GM18519 (cell line): ENCODE measurements around the gene SEMA4A.

Experiments used
- ATAC-seq: cut with Tn5 transposase; IDR thresholded peaks from one replicate; pipeline ENCODE4 v1.9.1; 2021; ENCODE audit warnings: mild to moderate bottlenecking, moderate library complexity; ENCODE audit not compliant: unreplicated experiment, low FRiP score

SEMA4A gene

DNA sequence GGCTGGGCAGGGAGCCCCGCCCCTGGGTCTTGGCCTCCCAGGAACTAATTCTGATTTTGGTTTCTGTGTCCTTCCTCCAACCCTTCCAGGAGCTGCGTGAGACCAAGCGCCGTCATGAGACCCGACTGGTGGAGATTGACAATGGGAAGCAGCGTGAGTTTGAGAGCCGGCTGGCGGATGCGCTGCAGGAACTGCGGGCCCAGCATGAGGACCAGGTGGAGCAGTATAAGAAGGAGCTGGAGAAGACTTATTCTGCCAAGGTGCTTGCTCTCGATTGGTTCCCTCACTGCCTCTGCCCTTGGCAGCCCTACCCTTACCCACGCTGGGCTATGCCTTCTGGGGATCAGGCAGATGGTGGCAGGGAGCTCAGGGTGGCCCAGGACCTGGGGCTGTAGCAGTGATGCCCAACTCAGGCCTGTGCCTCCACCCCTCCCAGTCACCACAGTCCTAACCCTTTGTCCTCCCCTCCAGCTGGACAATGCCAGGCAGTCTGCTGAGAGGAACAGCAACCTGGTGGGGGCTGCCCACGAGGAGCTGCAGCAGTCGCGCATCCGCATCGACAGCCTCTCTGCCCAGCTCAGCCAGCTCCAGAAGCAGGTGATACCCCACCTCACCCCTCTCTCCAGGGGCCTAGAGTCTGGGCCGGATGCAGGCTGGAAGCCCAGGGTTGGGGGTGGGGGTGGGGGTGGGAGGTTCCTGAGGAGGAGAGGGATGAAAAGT, 18.5 kb upstream of the SEMA4A start:
- ATAC-seq: no peak

GRCh38 chr1:156135930-156136871, 17.2 kb upstream of the SEMA4A start:
- ATAC-seq: no peak

DNA sequence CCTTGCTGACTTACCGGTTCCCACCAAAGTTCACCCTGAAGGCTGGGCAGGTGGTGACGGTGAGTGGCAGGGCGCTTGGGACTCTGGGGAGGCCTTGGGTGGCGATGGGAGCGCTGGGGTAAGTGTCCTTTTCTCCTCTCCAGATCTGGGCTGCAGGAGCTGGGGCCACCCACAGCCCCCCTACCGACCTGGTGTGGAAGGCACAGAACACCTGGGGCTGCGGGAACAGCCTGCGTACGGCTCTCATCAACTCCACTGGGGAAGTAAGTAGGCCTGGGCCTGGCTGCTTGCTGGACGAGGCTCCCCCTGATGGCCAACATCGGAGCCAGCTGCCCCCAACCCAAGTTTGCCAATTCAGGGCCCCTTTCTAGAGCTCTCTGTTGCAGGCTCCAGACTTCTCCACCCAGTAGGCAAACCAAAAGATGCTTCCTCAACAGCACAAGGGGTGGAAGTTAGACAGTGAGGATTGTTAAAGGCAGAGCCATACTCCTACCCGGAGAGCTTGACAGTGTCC, 16.4 kb upstream of the SEMA4A start:
- ATAC-seq: no peak

- ATAC-seq: no peak
Measured at GRCh38 chr1:156138458-156138867, 14.9 kb upstream of the SEMA4A start.

GRCh38 chr1:156140879-156141707, 12.3 kb upstream of the SEMA4A start:
- no peak for ATAC-seq

GRCh38 chr1:156143765-156144489, 9.5 kb upstream of the SEMA4A start:
- no peak for ATAC-seq

- no peak for ATAC-seq
Measured at GRCh38 chr1:156144742-156145141, 8.6 kb upstream of the SEMA4A start.

GRCh38 chr1:156145650-156146019, 7.8 kb upstream of the SEMA4A start:
- ATAC-seq: no peak

- no peak for ATAC-seq
Measured at GRCh38 chr1:156146020-156146768, 7.2 kb upstream of the SEMA4A start.

GRCh38 chr1:156146769-156147405, 6.5 kb upstream of the SEMA4A start:
- ATAC-seq: no peak

- no peak for ATAC-seq
Measured at GRCh38 chr1:156148216-156148615, 5.2 kb upstream of the SEMA4A start.

DNA sequence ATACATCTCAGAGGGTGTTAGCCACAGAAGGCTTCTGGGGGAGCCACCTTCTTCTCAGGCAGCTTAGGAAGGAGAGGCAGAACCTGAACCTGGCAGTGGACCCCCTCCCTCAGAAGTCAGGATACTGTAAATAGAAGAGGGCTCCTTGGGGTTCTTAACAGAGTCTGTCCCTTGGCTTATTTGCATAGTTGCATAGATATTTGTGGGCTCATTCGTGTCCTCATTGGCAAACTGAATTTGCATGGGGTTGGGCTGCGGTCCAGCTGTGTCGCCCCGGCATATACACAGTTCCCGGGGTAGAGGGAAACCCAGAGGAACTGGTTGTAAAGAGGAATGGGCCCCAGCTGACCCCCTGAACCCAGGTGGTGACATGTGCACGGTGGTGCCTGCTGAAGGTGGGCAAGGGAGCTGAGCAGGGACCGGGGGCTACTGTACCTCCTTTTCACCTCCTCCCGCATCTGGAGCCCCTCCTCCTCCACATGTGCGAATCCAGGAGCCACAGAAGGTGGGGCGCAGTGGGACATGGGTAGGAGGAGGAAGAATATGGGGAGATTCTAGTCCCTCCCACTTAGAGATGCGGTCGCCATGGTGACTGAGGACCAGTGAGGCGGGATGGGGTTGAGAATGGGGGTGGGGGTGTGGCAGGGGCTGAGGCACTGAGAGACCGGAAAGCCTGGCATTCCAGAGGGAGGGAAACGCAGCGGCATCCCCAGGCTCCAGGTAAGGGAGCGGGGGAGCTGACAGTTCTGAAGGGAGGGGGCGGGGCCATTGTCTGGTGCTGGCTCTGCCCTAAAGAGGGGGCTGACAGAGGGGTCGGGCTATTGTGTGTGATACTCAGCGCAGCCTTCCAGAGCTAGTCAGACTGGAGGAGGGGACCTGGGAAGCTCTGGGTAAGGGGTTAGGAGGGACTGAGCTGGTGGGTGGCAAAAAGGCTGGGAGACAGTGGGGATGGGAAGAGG, 3.7 kb upstream of the SEMA4A start:
- ATAC-seq: no peak

- no peak for ATAC-seq
Measured at GRCh38 chr1:156150333-156151011, 2.9 kb upstream of the SEMA4A start.

DNA sequence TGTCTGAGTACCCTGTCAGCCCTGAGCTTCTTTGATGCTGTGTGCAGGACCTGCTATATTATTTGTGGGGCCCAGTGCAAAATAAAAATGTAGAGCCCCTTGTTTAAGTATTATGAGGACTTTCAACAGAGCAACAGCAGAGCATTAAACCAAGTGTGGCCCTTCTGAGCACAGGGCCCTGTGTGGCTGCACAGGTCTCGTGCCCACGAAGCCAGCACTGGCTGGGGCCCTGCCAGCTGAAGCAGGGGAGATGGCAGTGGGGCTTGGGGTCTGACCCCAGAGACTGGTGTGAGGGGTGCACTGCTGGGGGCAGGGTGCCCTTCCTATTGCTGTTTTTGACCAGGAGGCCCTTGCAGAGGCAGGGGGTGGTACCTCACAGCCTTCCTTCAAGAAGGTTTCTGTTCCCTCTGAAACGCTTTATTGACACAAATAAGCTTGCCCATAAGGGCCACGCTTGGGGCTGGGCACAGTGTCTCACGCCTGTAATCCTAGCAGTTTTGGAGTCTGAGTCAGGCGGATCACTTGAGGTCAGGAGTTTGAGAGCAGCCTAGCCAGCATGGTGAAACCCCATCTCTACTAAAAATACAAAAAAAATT, 2.2 kb upstream of the SEMA4A start:
- no peak for ATAC-seq

- ATAC-seq: no peak
Measured at GRCh38 chr1:156152628-156153027, 757 bp upstream of the SEMA4A start.

DNA sequence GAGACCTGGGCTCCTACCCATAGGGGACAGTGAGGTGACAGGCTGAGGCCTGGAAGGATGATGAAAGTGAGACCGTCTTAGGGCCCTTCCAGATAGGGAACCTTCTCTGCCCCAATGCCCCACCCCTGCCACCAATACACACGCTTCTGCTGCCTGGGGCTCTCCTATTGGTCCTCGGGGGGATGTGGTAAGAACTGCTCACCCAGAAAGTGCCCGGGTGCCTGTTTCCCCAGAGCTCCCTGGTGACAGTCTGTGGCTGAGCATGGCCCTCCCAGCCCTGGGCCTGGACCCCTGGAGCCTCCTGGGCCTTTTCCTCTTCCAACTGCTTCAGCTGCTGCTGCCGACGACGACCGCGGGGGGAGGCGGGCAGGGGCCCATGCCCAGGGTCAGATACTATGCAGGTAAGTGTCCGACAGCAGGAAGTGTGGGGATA, 948 bp downstream of the SEMA4A start:
- no peak for ATAC-seq
